GM18867 (cell line): ENCODE data around the gene TUT1.
"Not testable (repeated sequence)": the region's sequence is repeated elsewhere in the genome, so short reads cannot be mapped to it uniquely, and the experiment has no call there.

Source experiments
- ATAC-seq: cut with Tn5 transposase; IDR thresholded peaks from one replicate; pipeline ENCODE4 v1.9.1; 2021; ENCODE audit warnings: mild to moderate bottlenecking, moderate library complexity; ENCODE audit not compliant: unreplicated experiment

The TUT1 gene, protein sequence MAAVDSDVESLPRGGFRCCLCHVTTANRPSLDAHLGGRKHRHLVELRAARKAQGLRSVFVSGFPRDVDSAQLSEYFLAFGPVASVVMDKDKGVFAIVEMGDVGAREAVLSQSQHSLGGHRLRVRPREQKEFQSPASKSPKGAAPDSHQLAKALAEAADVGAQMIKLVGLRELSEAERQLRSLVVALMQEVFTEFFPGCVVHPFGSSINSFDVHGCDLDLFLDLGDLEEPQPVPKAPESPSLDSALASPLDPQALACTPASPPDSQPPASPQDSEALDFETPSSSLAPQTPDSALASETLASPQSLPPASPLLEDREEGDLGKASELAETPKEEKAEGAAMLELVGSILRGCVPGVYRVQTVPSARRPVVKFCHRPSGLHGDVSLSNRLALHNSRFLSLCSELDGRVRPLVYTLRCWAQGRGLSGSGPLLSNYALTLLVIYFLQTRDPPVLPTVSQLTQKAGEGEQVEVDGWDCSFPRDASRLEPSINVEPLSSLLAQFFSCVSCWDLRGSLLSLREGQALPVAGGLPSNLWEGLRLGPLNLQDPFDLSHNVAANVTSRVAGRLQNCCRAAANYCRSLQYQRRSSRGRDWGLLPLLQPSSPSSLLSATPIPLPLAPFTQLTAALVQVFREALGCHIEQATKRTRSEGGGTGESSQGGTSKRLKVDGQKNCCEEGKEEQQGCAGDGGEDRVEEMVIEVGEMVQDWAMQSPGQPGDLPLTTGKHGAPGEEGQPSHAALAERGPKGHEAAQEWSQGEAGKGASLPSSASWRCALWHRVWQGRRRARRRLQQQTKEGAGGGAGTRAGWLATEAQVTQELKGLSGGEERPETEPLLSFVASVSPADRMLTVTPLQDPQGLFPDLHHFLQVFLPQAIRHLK

DNA sequence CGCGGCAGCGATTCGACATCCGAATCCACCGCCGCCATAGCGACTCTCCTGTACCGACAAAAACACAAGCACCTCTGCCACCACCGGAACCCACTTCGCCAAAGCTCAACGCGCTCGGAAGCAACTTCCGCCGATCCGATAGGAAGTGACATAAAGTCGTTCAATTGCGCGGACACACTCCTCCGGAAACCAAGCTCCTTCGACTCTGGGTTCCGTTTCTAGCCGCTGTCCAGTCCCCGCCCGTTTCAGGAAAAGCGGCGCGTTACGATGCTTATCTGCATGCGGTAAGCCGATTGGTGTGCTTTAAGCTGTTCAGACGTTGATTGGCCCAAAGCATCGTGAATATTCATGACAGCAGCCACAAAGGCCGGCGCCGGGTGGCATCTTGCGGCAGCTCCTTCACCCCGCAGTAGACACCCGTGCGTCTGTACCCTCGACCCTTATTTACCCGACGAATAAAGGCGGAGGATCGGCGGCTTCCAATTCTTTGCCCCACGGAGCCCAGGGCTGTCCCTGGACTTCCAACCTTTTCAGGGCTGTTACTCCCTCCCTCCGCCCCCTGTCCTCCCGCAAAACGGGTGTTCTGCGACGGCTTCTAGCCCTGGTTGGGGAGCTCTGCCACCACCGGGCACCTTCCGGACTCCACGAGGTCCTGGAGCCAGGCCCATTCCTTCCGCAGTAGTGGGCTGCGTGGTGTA lies at the start of gene TUT1:
TUT1 (minus strand) TSS at position 76 of the 698 bp plus-strand sequence; CDS start at position 38, 38 bp downstream.
- peak; percentile 85 for ATAC-seq

DNA sequence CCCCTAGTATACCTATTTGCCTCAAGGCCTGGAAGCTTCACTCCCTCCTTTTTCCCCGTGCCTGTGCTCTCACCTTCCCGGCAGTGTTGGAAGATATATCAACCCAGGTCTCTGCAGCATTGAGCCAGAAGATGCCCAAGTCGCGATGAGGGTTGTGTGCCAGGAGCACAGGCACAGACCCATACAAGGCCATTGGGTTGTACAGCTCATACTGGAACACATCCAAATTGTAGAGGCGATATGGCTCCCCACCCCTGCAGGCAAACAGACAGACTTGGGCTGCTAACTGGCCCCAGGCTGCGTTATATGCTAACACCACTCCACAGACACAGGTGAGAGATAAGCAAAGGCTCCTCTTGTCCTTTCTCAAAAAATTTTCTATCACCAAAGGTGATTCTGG lies 41.2 kb upstream of the TUT1 start:
- no peak for ATAC-seq

DNA sequence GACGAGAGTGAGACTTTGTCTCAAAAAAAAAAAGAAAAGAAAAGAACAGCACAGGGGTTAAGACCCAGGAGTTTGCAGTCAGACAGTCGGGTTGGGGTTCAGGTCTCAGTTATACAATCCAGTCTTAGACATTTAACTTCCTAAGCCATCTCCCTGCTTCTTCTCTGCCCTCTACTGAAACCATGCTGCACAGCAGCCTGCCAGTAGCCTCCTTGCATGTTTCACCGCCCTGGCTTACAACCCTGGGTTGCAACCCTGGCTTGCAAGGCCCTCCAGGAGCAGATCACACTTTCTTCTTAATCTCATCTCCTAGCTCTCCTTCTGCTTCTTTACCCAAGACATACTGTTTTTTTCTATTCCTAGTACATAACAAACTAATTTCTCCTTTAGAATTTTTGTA lies 36.4 kb upstream of the TUT1 start:
- ATAC-seq: no peak

DNA sequence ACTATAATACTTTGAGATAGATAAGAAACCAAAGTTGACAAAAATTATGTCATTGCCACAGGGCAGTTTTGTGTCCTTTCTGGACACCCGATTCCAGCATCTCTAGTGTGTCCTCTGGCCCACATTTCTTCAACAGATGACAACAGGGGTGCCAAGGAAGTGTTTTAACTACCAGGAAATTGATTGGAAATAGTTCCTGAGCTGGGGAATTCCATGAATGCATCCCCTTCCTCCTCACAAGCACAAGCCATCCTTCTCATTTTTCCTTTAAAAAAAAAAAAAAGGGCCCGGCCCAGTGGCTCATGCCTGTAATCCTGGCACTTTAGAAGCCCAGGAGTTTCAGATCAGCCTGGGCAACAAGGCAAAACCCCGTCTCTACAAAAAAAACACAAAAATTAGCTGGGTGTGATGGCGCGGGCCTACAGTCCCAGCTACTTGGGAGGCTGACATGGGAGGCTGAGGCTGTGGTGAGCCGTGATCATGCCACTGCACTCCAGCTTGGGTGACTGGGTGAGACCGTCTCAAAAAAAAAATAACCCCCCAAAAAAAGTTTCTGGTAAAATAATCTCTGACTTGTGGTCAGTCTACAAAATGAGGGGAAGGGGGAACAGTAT lies 31.3 kb upstream of the TUT1 start:
- no peak for ATAC-seq

DNA sequence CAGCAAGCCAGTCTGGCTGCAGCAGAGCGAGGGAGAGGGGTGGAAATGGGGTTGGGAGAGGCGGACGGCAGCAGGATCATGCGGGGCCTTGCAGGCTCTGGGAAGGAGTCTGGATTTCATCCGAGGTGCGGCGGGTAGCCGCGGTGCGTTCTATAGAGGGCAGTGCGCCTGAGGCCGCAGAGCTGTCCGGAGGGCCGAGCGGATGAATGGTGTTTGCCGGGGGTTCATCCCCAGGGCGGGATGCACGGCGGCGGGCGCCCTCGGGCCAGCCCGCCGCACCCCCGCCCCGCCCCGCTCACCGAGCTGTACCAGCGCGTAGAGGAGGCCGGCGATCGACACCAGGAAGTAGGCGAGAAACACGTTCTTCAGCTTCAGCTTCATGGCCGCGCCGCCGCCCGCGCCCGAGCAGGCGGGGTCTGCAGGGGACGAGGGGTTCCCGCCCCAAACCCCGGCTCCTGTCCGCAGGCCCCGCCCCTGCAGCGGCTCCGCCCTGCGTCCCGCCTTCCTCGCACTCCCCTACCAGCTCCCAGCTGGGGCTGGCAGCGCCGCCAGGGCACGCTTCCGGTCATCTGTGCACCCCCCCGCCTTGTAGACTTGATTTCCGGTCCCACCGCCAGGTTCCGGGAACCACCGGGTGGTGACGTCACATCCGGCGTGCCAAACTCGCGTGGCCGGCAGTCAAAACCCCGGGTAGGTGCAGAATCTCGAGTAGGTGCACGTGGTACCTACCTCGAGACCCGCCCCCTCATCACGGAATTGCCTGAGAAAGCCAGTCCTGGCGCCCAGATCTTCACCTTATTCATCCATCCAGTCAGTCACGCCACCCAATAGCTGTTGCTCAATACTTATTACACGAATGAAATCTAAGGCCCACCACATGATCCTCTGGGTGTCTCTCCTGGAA lies 30.5 kb upstream of the TUT1 start, which contains the start of gene B3GAT3:
B3GAT3 (minus strand) TSS at position 420 of the 904 bp plus-strand sequence; CDS start at position 381, 39 bp downstream.
- ATAC-seq: peak; percentile 92

DNA sequence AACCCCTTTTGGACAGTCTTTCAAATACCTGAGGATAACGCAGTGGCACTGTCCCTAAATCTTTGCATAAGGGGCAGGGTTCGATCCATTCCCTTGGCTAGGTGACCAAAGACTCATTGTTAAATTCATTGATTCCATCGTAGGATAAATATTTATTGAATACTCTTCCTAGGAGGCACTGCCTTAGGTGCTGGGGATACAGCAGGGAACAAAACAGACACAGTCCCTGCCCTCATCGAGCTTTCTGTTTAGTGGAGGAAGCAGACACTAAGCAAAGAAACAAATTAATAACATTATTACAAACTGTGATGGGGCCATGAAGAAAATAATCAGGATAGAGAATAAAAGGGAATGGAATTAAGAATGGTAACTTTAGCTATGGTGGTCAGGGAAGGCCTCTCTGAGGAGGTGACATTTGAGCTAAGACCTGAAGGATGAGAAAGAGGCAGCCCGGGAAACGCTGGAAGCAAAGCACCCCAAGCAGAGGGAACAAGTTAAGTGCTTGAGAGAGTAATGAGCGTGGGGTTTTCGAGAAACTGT lies 29.8 kb upstream of the TUT1 start:
- ATAC-seq: no peak

DNA sequence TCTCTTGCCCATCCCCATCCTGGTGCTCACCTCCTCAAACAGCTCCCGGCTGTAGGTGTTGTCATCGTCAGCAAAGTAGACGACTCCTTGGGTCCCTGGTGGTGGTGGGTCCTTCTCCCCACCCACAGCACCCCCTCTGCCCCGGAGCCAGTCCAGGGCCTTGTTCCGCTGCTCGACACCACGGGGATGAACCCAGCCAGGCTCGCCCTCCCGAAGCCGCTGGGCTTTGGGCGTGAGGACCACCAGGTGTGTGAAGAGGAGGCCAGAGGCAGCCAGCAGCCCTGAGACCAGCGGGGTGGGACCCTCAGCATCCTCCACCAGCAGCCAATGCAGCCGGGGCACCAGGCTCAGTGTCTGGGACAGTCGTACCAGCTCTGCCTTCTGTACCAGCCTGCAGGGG lies 25.6 kb upstream of the TUT1 start:
- ATAC-seq: not testable (repeated sequence)

DNA sequence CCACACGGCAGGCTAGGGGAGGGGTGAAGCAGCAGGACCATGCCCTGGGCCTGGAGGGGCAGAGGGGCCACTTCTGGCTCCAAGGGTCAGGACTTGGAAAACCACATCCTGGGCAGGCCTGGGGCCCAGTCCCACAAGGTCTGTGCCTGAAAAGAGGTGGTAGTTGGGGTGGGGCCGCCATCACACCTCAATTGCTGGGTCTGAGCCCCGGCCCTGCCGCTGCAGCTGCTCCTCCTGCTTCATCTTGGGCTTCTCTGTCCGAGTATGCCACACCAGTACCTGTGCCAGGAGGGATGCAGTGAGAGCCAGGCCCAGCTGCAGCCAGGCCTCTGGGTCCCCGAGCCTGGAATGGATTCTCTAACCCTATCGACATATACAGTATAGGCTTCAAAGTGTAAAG lies 24.2 kb upstream of the TUT1 start:
- ATAC-seq: no peak

DNA sequence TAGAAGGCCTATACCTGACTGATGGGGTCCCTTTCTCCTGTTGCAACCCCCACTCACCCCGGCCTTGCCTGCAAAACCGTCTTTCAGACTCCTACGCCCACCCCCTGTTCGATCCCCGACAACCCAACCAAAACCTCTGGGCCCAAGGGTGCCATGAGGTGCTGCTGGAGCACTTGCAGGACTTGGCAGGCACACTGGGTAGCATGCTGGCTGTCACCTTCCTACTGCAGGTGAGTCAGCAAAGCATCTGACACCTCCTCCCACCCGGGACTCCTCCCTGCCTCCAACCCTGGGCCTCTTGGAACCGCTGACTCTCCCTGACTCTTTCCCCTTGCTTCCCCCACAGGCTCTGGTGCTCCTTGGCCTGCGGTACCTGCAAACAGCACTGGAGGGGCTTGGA lies 23.0 kb upstream of the TUT1 start:
- no peak for ATAC-seq

DNA sequence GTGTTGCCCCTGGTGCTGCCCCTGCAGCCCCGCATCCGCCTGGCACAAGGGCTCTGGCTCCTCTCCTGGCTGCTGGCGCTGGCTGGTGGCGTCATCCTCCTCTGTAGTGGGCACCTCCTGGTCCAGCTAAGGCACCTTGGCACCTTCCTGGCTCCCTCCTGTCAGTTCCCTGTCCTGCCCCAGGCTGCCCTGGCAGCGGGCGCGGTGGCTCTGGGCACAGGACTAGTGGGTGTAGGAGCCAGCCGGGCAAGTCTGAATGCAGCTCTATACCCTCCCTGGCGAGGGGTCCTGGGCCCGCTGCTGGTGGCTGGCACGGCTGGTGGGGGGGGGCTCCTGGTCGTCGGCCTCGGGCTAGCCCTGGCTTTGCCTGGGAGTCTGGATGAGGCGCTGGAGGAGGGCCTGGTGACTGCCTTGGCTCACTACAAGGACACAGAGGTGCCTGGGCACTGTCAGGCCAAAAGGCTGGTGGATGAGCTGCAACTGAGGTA lies 22.0 kb upstream of the TUT1 start:
- ATAC-seq: no peak

DNA sequence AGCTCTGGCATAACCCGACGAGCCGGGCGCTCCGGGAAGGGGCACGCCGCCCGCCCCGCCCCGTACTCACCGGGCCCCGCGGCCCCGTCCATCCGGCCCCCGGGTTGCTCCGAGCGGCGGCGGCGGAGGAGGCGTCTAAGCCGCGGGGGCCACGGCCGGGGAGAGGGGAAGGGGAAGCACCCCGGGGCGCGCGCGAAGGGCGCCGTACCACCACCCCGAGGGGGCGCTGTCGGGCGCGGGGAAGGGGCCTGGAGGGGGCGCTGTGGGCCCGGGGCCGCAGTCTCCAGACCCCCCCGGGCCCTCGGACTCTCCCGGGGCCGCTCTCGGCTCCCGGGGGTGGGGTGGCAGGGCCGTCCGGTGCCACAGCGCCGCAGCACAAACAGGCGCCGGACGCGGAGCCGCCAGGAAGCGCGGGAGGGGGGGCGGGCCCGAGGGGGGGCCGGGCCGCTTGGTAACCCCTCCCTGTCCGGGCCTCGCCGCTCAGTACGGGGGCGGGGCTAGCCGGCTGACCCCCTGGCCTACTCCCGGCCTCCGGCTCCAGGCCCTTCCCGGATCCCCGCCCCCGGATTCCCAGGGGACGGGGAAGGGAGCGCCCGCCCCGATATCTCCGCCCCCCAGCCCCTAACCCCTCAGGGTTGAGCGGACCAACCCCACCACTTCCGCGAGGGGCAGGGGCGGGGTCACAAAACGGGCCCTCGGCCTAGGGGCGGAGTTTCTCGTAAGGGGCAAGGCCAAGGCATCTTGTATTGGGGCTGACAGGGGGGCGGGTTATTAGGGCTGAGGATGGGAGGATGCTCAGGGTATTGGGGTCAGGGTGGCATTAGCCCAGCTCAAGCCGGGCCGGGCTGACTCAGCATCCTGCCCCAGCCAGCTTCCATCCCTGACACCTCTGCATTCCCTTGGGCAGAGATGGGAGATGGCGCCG lies 21.3 kb upstream of the TUT1 start, which contains the start of the genes EML3 and ROM1:
EML3 (minus strand) TSS at position 410 of the 925 bp plus-strand sequence; CDS start at position 92, 318 bp downstream.
ROM1 (plus strand) TSS at position 892 of the 925 bp plus-strand sequence; CDS start at position 917, 25 bp downstream.
- peak; percentile 59 for ATAC-seq

DNA sequence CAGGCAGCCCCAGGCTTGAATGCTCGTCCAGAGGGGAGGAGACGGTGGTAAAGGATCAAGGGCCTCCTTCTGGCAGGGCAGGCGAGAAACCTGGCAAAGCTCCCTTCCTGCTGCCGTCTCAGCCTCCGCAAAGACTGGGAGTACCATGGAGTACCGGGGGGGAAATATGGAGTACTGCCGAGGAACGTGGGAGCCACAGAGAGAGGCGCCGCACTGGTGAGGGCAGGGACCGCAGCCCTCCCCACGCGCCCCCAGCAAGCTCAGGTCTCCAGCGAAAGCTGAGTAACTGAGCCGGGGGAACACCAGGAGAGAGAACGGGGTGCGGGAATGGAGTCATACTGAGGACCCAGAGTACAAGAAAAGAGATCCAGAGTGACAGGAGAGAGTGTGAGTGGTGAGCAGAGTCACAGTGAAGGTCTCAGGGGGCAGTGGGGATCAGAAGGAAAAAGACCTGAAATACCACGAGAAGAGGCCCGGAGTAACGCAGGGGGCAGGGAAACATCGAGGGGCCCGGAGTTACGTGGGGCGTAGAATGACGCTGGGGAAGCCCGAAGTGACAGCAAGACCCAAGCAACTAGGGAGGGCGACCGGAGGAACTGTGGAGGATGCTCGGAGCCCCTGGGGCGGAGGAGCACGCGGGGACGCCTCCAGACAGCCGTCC lies 20.5 kb upstream of the TUT1 start:
- peak; percentile 16 for ATAC-seq

DNA sequence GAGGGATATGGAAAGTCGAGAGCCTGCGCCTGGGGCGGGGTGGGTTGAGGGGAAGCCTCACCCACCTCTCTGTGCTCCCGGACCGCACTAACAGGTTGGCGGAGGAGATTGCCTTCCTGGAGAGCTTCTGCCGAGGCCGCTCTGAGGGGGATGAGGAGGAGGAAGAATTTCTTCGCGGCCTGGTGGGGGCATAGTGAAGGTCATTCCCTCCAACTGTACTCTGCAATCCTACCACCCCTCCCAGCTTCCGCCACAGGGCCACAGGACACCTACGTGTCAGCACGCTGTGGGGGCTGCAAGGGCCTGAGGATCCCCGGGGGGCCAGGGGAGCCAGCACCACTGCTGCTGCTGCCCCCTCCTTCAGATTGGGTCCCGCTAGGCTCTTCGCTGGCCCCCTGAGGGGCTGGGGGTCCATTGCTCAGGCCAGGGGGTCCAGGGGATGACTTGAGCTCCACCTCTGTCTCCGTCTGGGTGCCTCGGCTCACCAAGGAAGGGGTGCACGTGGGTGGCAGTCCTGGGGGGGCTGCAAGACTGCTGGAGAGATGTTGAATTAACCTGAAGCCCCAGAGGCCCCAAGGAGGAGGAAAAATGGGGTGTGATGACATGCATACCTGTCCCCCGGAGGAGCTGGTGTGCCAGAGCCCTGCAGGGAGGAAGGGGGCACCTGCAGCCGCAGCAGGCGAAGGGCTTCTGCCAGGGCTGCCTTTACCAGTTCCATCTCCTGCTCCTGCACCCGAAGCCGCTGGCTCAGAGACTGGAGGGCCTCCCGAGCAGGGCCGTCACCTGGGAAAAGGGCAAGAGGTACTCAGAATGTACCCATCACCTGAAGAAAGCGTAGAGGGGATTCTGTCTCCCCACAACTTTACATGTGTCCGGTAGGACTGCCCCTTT lies 19.7 kb upstream of the TUT1 start:
- ATAC-seq: no peak

DNA sequence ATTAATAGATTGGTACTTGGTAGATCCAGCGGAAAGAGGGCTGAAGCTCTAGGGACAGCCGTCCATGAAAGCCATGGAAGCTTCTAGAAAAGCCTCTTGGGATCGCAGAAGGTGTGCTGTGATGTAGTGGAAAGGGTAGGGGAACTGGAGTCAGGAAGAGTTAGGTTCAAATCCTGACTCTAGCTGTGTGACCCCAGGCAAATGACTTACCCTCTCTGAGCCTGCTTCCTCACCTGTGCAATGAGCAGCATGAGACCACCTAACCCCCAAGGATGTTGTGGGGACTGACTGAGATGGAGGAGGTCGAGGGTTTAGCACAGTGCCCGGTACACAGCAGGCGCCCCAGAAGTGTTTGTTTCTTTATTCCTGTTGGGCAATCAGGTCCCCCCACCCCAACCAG lies 19.1 kb upstream of the TUT1 start:
- no peak for ATAC-seq

DNA sequence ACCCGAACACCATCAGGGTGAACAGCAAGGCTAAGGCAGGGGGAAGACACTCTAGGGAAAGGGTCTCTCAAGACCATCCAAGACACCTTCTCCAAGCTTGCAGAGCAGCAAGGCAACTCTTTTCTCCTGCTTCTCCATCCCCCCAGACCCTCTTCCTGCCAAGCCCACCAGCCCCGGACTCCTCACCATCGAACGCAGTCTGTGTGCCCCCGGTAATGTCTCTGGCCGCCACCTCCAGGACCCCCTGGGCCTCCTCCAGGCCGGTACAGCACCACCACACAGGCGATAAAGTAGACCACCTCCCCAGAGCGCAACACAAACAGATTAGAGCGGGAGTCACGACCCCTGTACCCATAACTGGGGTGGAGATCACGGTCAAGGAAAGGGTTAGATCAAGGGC lies 17.5 kb upstream of the TUT1 start:
- ATAC-seq: no peak

DNA sequence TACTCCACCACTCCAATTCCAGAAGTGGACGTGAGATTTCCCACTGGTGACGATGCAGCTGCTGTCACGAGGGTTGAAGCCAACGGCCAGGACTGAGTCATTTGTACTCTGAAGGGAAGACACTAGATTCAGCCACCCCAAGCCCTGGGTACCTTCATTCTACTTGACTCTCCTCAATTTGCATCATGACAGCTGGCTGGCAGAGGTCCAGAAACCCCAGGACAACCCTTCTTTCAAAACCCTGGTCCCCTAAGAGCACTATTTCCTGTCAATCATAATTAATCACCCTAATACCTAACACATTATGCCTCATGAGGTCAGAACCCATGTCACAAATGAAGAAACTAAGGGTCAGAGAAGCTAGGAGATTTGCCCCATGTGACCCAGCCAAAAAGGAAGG lies 16.4 kb upstream of the TUT1 start:
- no peak for ATAC-seq
